GM18870 (cell line): ENCODE data around the gene TEX9.
A peak's percentile ranks its signal among the peaks of the same experiment; 100 is the strongest.
"Not testable (repeated sequence)": the region's sequence is repeated elsewhere in the genome, so short reads cannot be mapped to it uniquely, and the experiment has no call there.

ENCODE experiments used
- ATAC-seq: cut with Tn5 transposase; IDR thresholded peaks from one replicate; pipeline ENCODE4 v1.9.1; 2021; ENCODE audit warnings: moderate library complexity; ENCODE audit not compliant: unreplicated experiment

Gene TEX9

DNA sequence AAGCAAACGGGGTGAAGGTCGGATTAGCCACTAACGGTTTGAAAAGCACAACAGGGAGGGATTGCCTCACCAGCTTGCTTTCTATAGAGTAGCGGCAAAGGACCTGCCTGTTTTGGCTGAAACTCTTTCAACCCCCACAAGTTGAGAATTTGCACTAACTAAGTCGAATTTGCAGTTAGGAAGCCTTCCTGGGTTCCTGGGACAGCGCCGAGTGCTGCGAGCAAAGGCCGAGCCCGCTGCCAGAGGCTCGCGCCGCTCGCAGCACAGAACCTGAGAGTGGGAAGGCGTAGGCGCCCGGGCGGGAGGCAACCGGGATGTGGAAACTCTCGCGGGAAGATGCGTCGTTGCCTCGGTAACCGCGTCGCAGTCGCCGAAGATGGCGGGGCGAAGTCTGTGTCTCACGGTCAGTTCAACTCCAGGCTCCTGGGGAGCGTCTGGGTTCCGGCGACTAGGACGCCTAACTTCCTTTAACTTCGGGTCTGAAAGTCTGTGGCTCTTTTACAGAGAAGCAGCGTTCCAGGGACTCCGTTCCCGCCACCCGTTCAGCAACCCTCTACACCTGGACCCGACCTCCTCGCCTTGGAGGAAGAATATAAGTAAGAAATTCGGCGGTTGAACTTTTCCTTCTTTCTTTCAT lies at the start of gene TEX9:
Gene TEX9, plus strand, starts transcription at position 352 of the 637 bp plus-strand sequence. Its CDS starts 25 bp downstream, at position 377.
- ATAC-seq, result peak; percentile 68

DNA sequence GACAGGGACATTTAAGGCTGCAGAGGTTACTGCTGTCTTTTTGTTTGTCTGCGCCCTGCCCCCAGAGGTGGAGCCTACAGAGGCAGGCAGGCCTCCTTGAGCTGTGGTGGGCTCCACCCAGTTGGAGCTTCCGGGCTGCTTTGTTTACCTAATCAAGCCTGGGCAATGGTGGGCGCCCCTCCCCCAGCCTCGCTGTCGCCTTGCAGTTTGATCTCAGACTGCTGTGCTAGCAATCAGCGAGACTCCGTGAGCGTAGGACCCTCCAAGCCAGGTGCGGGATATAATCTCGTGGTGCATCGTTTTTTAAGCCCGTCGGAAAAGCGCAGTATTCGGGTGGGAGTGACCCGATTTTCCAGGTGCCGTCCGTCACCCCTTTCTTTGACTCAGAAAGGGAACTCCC lies 48.7 kb upstream of the TEX9 start:
- not testable (repeated sequence) for ATAC-seq

DNA sequence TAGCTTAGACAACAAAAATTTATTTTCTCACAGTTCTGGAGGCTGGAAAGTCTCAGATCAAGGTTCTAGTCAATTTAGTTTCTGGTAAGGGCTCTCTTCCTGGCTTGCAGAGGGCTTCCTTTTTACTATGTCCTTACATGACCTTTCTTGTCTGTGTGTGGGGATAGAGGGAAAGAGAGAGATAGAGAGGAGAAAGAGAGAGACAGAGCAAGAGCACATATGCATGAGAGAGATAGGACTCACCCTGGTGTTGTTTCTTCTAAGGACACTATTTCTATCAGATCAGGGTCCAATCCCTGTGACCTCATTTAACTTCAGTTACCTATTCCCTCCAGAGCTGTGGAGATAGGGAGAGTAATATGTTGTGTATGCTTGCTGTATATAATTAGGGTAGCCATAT lies 44.9 kb upstream of the TEX9 start:
- no peak for ATAC-seq

DNA sequence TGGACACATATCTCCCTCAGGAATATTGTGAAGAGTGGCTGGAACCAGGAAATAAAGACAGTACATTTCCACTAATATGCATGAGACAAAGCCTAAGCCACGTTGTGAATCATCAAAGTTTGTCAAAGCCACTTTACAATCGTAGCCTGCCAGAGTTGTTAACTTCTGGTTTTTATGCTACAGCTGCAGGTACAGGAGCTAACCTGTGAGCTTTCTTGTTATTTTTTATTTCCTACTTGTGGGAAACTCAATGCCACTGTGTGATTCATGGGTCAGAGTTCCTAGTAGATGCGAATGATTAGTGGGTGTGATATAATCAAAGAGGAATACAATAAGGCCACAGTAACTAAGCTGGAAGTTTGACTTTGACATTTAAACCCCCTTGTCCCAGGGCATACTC lies 44.4 kb upstream of the TEX9 start:
- no peak for ATAC-seq

DNA sequence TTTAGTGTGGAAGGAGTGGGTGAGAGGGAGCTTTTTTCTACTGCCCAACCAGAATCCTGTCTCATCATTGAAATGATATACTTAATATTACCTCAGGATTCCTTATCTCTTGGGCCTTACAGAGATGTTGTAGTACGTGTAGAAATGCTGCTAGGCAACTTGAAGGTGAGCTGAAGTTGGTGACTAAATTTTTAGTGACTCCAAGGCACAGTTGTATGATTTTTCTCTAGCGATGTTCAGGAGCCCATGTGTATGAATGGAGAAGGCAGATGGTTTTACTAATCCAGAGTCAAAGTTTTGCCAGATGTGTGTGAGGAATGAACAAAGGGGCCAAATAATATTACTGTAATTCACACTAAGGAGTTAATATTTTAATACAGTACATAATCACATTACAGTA lies 42.8 kb upstream of the TEX9 start:
- no peak for ATAC-seq

DNA sequence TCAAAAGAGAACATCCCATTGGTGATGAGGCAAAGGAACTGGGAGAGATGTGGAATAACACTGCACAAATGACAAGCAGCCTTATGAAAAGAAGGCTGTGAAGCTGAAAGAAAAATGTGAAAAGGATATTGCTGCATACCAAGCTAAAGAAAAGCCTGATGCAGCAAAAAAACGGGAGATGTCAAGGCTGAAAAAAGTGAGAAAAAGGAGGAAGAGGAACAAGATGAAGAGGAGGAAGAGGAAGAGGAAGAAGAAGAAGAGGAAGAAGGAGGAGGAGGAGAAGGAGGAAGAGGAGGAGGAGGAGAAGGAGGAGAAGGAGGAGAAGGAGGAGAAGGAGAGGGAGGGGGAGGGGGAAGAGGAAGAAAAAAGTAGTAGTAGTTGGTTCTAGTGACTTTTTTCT lies 41.8 kb upstream of the TEX9 start:
- ATAC-seq, result no peak

DNA sequence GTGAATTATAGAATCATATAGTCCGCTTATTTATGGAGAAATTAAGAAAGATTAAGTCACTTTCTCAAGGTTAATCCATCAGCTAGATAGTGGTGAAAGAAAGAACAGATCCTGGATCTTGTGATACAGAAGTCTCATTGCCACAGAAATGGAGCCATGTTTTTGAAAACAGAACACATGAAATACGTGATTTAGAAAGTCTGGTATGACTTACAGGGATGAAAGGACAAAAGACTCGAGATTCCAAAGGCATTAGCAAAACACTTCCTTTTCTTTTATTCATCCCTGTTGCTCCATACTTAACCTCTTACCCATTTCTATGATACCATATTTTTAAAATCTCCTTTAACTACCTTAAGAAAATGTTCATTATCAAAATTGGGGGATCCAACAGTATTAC lies 40.0 kb upstream of the TEX9 start:
- no peak for ATAC-seq

DNA sequence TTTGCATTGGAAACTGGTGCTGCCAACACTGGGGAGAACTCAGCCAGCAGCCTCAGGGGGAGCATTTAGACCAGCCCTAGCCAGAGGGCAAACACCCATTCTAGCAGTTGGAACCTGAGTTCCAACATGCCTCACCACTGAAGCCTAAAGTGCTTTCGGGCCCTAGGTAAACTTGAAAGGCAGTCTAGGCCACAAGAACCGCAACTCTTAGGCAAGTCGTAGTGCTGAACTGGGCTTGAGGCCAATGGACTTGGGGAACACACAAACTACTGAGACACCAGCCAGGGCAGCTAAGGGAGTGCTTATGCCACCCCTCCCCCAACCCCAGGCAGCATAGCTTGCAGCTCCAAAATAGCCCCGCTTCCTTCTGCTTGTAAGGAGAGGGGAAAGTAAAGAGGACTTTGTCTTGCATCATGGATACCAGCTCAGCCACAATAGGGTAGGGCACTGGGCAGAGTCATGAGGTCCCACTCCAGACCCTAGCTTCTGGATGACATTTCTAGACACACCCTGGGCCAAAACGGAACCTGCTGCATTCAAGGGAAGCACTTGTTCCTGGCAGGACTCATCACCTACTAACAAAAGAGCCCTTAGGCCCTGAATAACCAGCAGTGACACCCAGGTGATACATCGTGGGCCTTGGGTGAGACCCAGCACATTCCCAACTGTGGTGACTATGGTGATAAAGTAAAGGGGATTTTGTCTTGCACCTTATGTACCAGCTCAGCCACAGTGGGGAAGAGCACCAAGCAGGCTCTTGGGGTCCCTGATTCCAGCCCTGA lies 37.3 kb upstream of the TEX9 start:
- ATAC-seq, result no peak

DNA sequence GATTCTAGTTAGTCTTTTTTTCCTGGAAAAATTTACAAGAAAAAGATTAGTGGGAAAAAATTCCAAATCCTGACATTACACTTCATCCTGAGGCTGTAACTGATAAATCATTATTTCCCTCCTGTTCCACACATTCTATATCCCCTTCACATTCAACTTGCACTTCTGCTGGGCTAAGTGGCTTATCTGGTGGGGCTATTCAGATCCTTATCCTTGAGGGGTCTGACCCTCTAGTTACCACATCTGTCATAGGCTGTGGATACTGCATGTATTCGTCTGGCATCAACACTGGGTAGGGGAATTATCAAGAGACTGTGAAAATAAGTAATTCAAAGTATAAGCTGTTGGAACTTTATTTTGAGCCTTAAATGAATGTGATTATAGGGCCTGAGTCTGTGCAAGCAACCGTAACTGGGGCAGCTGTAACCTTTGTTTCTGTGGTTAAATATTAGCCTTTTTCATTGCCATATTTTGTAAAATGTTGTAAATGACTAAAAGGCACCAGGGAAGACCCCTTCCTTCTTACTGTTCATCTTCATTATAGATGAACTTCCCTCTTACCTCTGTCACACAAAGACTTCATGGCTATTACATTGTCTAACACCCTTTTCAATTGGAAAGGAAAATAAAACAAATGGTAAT lies 28.0 kb upstream of the TEX9 start:
- ATAC-seq, result no peak

DNA sequence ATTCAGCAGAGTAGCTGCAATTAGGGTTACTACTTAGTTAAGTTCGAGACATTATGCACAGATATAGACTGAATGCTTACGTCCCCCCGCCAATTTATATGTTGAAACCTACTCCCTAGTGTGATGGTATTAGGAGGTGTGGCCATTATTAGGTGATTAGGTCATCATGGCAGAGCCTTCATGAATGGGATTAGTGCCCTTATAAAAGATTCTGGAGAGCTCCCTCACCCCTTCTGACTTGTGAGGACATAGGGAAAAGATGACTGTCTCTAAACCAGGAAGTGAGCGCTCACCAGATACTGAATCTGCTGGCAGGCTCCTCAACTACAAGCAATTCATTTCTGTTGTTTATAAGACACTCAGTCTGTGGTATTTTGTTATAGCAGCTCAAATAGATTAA lies 25.6 kb upstream of the TEX9 start:
- ATAC-seq, result no peak

DNA sequence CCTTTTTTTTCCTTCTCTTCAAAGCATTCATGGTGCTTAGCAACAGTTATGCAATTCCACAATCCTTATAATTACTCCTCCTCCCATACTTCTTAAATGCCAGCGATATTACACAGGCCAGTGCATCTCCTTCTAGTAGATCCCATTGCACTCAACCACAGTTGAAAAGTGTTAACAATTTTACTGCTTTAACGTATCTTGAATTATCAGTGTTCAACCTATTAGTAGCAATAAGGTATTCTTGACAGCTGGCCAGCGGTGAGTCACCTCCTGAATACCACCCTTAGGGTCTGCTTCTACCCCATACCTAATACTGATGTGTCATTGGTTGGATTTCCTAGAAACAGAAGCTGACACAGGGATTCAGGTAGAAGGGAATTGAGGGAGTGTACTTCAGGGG lies 24.0 kb upstream of the TEX9 start:
- no peak for ATAC-seq

DNA sequence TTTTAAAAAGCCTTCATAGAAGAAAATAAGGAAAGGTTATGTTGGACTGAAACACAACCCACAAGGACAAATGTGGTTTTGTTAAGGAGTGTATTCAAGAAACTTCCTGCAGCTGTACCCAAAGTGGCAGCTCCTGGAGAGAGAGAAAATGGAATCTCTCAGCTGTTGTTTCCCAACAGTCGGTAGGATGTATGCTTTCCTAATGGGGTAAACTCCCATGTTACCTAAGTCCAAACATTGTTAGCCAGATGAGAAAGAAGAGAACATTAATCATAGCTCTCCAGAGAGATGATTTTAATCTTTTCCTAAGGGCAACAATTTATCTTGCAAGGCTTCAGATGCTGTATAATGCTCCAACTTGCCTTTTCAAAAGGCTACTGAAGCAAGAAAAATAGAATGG lies 22.6 kb upstream of the TEX9 start:
- ATAC-seq, result no peak

DNA sequence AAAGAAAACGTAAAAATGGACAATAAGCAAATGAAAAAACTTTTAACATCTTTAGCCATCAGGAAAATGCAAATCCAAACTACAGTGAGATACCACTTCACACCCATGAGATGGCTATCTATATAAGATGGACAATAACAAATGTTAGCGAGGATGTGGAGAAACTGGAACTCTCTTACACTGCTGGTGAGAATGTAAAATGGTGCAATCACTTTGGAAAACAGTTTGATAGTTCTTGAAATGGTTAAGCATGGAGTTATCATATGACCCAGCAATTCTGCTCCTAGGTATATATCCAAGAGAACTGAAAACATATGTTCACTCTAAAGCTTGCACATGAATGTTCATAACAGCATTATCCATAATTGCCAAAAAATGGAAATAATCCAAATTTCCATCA lies 21.3 kb upstream of the TEX9 start:
- ATAC-seq, result no peak

DNA sequence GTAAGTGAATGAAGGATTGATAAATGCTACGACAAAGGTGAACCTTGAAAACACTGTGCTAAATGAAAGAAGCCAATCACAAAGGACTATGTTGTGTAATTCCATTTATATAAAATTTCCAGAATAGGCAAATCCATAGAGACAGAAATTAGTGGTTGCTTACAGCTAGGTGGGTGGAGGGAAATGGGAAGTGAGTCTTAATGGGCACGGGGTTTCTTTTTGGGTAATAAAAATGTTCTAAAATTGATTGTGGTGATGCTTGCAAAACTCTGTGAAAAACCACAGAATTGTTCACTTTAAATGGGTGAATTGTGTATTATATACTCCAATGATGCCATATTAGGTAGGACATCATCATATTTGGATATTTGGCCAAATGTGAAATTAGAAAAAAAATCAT lies 20.9 kb upstream of the TEX9 start:
- ATAC-seq, result no peak

DNA sequence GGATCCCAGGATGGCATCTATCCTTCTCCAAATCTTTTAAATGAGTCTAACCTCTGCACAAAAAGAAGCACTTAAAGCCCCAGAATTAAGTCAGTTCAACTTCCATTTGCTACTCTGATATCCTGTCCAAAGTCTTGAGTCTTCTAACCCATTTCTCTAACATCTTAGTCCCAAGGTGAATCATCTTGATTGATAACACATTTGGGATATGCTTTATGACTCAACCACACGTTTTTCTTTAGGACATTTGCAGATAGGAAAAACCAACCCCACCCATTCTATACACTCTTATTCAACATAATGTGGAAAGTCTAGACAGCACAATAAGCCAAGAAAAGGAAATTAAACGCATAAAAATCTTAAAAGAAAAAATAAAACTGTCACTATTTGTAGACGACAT lies 18.8 kb upstream of the TEX9 start:
- ATAC-seq, result no peak

DNA sequence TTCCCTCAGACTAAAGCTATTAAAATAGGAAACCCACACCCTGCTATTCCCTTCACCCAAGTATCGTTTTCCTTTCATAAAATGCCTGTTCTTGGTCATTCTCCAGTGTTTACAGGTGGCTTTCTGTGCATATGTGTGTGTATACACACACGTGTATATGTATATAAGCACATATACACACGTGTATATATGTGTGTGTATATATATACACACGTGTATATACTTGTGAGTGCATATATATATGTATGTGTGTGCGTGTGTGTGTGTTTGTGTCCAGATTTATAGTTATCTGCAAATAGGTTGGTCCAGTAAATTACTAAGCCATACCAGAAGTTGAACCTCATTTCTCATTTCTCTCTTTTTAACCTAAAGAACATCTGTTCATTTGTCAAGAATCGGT lies 15.7 kb upstream of the TEX9 start:
- ATAC-seq, result no peak

DNA sequence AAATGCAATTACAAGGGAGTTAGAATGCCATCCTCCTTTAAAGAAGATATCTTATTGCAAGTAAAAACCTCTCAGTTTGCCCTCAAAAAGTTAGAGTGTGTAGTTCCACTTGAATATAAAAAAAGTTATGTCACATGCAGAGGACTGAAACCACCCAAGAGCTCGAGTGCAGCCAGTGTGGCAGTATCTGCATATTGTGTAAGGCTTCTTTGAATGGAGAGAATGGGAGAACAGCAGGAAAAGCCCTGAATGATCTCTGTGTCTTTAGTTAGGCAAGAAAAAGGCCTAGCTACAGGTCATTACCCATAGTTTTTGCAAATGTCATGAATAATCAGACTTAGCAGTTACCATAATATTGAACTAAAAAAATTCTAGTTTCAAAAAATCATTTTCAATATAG lies 13.9 kb upstream of the TEX9 start:
- no peak for ATAC-seq

DNA sequence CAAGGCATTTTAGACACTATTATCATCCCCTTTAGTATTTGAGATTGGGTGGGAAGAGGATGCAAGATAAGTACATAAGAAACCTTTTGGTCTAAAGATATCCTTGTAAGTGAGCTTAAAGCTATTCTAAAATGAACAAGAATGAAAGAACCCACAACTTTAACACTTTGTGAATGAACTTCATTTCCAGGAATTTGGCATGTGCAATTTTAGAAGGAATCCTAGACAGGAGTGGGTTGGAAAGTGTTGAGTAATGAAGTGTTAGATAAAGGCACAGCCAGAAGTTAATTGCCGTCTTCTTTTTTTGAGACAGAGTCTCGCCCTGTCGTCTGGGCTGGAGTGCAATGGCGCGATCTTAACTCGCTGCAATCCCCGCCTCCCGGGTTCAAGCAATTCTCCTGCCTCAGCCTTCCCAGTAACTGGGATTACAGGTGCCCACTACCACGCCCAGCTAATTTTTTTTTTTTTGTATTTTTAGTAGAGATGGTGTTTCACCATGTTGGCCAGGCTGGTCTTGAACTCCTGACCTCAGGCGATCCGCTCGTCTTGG lies 13.2 kb upstream of the TEX9 start:
- no peak for ATAC-seq

DNA sequence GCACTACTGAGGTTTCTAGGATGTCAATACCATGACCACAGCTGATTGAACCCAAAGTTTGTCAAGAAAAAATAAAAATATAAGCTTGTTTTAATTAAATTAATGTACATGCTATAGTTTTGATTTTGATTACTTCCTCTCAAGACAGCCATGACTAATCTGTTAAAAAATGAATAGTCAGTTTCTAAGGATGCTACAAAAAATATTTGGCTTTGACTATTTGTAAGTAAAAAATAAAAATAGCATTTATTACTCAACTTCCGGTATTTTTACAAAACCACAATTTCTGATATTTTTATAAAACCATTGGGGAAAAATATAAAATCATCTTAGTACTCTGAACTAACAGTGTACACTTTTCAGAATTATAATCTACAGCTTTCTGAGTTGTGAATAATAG lies 12.1 kb upstream of the TEX9 start:
- ATAC-seq, result no peak

DNA sequence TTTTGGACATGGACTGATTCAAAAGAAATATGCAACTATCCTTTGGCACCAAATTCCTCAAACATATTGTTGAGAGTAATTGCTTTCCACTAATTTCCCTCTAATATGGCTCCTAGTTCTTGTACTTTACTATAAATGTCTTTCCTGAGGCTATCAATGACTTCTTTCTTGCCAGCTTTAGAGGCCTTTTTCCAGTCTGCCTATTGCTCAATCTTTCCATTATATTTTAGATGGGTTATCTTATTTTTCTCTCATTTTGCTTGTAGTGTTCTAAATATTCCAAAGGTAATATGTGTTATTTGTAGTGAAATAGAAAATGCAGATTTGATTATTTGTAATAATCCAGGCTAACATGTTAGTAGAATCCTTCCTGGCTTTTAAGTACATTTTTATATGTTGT lies 11.5 kb upstream of the TEX9 start:
- ATAC-seq, result no peak

DNA sequence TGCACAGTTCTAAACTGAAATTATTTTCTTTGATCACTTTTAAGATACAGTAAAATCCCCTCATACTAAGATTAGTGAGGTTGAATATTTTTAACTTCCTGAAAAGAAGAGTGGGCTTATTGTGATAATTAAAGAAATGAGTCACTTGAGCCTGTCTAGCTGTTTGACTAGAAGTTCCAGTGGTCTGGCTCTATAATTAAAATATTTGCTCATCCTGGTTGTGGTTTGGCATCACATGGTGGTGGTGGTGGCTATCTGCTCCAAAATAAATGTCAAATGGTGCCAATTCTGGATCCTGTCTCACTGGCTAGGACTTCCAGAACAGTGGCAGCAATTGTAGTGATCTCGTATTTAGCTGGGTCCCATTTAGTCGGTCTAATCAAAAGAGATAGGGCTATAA lies 8.6 kb upstream of the TEX9 start:
- peak; percentile 71 for ATAC-seq

DNA sequence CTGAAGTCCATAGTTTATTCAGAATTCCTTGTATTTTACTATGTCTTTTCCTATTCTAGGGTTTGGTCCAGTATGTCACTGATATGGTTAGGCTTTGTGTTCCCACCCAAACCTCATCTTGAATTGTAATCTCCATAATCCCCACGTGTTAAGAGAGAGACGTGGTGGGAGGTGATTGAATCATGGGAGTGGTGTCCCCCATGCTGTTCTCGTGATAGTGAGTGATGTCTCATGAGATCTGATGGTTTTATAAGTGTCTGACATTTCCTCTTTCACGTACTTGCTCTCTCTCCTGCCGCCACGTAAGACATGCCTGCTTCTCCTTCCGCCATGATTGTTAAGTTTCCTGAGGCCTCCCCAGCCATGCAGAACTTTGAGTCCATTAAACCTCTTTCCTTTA lies 6.6 kb upstream of the TEX9 start:
- ATAC-seq, result no peak
